ENCODE results near the gene CELSR1.
"Not testable (repeated sequence)": the region's sequence is repeated elsewhere in the genome, so short reads cannot be mapped to it uniquely, and the experiment has no call there.

GRCh38 chr22:46516112-46516487 lies 21.3 kb downstream of the CELSR1 start:
- not testable (repeated sequence) for TF ChIP-seq CEBPB (IDR thresholded peaks at IDR 0.05; ENCODE audit: low read depth); CTCF (IDR thresholded peaks at IDR 0.05 in 2 of 3, conservative IDR thresholded peaks at IDR 0.05 in 1 of 3; ENCODE audit: borderline replicate concordance in 1 of 3, insufficient read depth in 1 of 3, low read depth in 2 of 3, low read length in 2 of 3); POLR2A (IDR thresholded peaks at IDR 0.05; ENCODE audit: borderline replicate concordance, extremely low read depth, insufficient read depth, insufficient read length); FOSL1 (IDR thresholded peaks at IDR 0.05; ENCODE audit: low read depth); REST (IDR thresholded peaks at IDR 0.05; ENCODE audit: low read depth); YY1 (IDR thresholded peaks at IDR 0.05; ENCODE audit: extremely low read depth, insufficient replicate concordance, low read depth, low read length)
